DND-41 (cell line): ENCODE measurements around the gene PMPCA.

Source experiments
- ATAC-seq: fragments of 200-7000 bp; cut with Tn5 transposase; 3 replicates; pipeline ENCODE4 v1.9.1; 2021; ENCODE audit warnings: low read depth; ENCODE audit not compliant: insufficient read depth
- DNase-seq: peaks from one replicate; pipeline ENCODE4 v3.0.0-alpha.2; 2020
- H2AFZ ChIP-seq: 2 replicates; pipeline ENCODE4 v1.6.0; 2012; ENCODE audit warnings: low read depth, low read length
- H3K27ac ChIP-seq: 2 replicates; pipeline ENCODE4 v1.5.1; 2012; ENCODE audit warnings: low read length, inconsistent platforms
- H3K27me3 ChIP-seq: fragments of 200-600 bp; sonication (generic); 2 replicates; pipeline ENCODE4 v1.6.0; 2012; ENCODE audit warnings: low read length, mild to moderate bottlenecking, inconsistent platforms; ENCODE audit not compliant: insufficient read depth, poor library complexity
- H3K36me3 ChIP-seq: 2 replicates; pipeline ENCODE4 v1.5.1; 2012; ENCODE audit warnings: low read length, inconsistent platforms; ENCODE audit not compliant: insufficient read depth
- H3K4me1 ChIP-seq: 2 replicates; pipeline ENCODE4 v1.5.1; 2012; ENCODE audit warnings: mild to moderate bottlenecking, low read length; ENCODE audit not compliant: insufficient read depth
- H3K4me2 ChIP-seq: 2 replicates; pipeline ENCODE4 v1.6.0; 2012; ENCODE audit warnings: mild to moderate bottlenecking, moderate library complexity, low read length, inconsistent platforms; ENCODE audit not compliant: insufficient read depth
- H3K4me3 ChIP-seq, 2 experiments: fragments of 200-600 bp in 1 of 2; shearing (Covaris generic) in 1 of 2; 2 replicates each; pipeline ENCODE4 v1.5.1; 2012 to 2016; ENCODE audit warnings: inconsistent platforms in 2 of 2, low read length in 2 of 2, mild to moderate bottlenecking in 2 of 2, low read depth in 1 of 2, moderate library complexity in 1 of 2
- H3K79me2 ChIP-seq: 2 replicates; pipeline ENCODE4 v1.6.0; 2012; ENCODE audit warnings: low read length, inconsistent platforms; ENCODE audit not compliant: insufficient read depth
- H3K9ac ChIP-seq: 2 replicates; pipeline ENCODE4 v1.6.0; 2012; ENCODE audit warnings: low read depth, mild to moderate bottlenecking, inconsistent platforms, low read length, moderate library complexity
- H3K9me3 ChIP-seq: 2 replicates; pipeline ENCODE4 v1.5.1; 2012; ENCODE audit warnings: low read length, moderate library complexity, mild to moderate bottlenecking, inconsistent platforms; ENCODE audit not compliant: insufficient read depth, severe bottlenecking
- H4K20me1 ChIP-seq: 2 replicates; pipeline ENCODE4 v1.6.0; 2012; ENCODE audit warnings: low read length; ENCODE audit not compliant: insufficient read depth
- EZH2 ChIP-seq: IDR thresholded peaks from 3 replicates; pipeline ENCODE4 v1.6.1; 2012; ENCODE audit warnings: borderline replicate concordance, low read depth, mild to moderate bottlenecking, moderate library complexity, low read length, inconsistent platforms; ENCODE audit not compliant: severe bottlenecking
- TF ChIP-seq, protein P1 (sequence below): IDR thresholded peaks from 2 replicates; pipeline ENCODE4 v1.5.1; 2012; ENCODE audit warnings: borderline replicate concordance, low read length, moderate library complexity, mild to moderate bottlenecking; ENCODE audit not compliant: poor library complexity, severe bottlenecking; ENCODE audit errors: extremely low read depth

The PMPCA gene

DNA sequence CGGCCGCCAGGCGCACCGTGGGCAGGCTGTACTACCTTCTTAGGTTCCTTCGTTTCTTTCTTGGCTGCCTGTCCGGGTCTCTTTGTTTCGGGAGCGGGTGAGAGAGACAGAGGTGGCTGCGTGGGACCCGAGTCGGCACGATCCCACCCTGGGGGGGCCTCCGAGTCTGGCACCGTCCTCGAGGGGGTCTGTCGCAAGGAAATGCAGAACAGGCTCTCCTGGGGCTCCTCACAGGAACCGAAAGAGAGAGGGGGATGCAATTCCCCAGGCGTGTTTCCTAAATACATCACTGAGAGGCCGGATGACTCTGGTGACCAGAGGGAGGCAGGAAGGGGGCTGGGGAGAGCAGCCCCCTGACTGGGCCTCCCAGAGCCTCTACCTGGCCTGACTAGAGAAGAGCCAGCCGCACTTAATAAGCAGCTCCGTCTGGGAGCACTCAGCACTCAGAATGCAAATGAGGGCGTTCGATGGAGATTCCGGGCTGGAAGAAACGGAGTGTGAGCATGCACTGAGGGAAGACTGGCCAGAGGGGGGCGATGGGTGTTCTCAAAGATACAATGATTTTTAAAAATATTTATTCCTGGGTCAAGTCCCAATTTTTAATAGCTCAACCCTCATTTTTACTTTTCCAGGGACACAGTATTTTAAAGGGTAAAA is 40.9 kb downstream of the PMPCA start:
- H3K79me2 ChIP-seq: no peaks in the 10 kb centered on the region
- H3K36me3 ChIP-seq: peaks cover 88% of the 10 kb centered on the region
- H3K4me3 ChIP-seq: no peak overlapping the region
- H2AFZ ChIP-seq: no peak overlapping the region
- no peaks in the 10 kb centered on the region for H3K27me3 ChIP-seq
- H3K9ac ChIP-seq: no peak overlapping the region
- peaks cover 9% of the 10 kb centered on the region for H4K20me1 ChIP-seq
- no peak overlapping the region for H3K27ac ChIP-seq
- H3K4me2 ChIP-seq: no peak overlapping the region
- TF ChIP-seq, protein P1, sequence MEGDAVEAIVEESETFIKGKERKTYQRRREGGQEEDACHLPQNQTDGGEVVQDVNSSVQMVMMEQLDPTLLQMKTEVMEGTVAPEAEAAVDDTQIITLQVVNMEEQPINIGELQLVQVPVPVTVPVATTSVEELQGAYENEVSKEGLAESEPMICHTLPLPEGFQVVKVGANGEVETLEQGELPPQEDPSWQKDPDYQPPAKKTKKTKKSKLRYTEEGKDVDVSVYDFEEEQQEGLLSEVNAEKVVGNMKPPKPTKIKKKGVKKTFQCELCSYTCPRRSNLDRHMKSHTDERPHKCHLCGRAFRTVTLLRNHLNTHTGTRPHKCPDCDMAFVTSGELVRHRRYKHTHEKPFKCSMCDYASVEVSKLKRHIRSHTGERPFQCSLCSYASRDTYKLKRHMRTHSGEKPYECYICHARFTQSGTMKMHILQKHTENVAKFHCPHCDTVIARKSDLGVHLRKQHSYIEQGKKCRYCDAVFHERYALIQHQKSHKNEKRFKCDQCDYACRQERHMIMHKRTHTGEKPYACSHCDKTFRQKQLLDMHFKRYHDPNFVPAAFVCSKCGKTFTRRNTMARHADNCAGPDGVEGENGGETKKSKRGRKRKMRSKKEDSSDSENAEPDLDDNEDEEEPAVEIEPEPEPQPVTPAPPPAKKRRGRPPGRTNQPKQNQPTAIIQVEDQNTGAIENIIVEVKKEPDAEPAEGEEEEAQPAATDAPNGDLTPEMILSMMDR: no peak
- TF ChIP-seq EZH2: no peak
- no peaks in the 10 kb centered on the region for H3K4me1 ChIP-seq
- DNase-seq (no peak), ATAC-seq (no peak)
- no peaks in the 10 kb centered on the region for H3K9me3 ChIP-seq

- Histone ChIP-seq H2AFZ (no peak overlapping the region), H3K9ac (no peak overlapping the region), H3K9me3 (no peaks in the 10 kb centered on the region), H3K79me2 (no peaks in the 10 kb centered on the region), H3K27ac (no peak overlapping the region), H3K27me3 (no peaks in the 10 kb centered on the region), H3K4me2 (no peak overlapping the region), H3K4me3 (no peak overlapping the region), H4K20me1 (peaks cover 17% of the 10 kb centered on the region), H3K4me1 (no peaks in the 10 kb centered on the region), H3K36me3 (peaks cover 87% of the 10 kb centered on the region)
- DNase-seq (no peak), ATAC-seq (no peak)
- TF ChIP-seq, protein P1: no peak
- no peak for TF ChIP-seq EZH2
Measured at GRCh38 chr9:136453326-136453725, 42.9 kb downstream of the PMPCA start.

DNA sequence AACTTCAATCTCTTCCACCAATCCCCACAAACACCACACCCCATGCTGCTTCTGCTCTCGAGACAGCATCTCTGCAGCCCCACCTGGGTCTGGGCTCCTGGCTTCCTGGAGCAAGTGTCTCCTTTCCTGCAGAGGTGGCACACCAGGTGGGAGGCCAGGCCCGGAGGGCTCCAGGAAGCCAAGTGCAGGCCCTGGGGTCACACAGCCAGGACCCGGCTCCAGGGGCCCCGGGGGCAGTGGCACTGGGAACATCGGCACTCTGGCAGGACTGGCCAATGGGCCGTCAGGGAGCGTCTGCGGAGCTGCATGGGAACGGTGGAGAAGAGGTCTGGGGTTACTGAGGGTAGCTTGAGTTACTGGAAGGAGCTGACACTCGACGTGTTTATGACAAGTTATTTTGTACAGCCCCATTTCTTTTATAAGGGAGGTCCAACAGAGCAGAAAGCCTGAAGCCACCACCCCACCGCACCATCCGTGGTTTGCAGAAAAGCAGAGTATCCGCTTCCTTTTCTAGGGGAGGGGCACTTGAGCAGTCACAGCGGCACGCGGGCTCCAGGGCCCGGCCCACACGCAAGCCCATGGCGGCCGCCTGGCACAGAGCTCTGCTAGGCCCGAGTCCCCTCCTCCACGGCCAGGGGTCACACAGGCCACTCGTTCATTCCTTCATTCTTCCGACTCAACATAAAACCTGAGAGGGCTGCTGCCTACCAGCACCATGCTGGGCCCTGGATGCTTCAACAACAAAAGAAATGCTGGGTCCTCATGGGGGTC is 43.8 kb downstream of the PMPCA start:
- Histone ChIP-seq H3K4me2 (no peak overlapping the region), H3K9ac (no peak overlapping the region), H3K9me3 (no peaks in the 10 kb centered on the region), H3K27me3 (no peaks in the 10 kb centered on the region), H3K36me3 (peaks cover 87% of the 10 kb centered on the region), H4K20me1 (peaks cover 17% of the 10 kb centered on the region), H3K79me2 (no peaks in the 10 kb centered on the region), H3K4me1 (no peaks in the 10 kb centered on the region), H2AFZ (no peak overlapping the region), H3K4me3 (no peak overlapping the region), H3K27ac (no peak overlapping the region)
- ATAC-seq (no peak), DNase-seq (no peak)
- TF ChIP-seq, protein P1: no peak
- TF ChIP-seq EZH2: no peak
